T-helper 9 cell (primary cell): ENCODE data around the gene SELE.

ENCODE experiments used
- DNase-seq: peaks from one replicate; pipeline ENCODE4 v3.0.0-alpha.2; 2020

SELE gene

GRCh38 chr1:169681140-169681539 lies 52.7 kb downstream of the SELE start:
- DNase-seq = no peak

- DNase-seq = no peak
Observed at GRCh38 chr1:169680377-169681019, 53.4 kb downstream of the SELE start.

- DNase-seq = no peak
Observed at GRCh38 chr1:169679692-169680091, 54.2 kb downstream of the SELE start.

DNA sequence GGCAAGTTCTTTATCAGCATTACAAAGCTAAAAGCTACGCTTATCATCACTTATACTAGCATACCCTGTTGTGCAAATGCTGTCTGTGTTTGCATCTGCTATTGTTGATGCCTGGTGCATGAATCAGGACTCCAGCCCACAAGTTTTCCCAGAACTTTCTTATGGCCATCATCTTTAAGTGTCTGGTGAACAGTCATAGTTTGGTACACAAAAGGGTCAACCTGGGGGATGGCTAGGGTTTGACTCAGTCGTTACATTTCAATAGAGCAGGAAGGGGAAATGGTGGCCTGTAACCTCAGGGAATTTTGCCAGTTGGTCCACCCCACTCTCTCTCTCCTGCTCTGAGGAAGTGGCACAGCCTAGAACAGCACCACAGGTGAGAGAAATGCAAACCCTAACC lies 57.9 kb downstream of the SELE start:
- no peak for DNase-seq
